D721Med (cell line): ENCODE measurements around the gene MCM10.
"Not testable (repeated sequence)": the region's sequence is repeated elsewhere in the genome, so short reads cannot be mapped to it uniquely, and the experiment has no call there.

Source experiments
- DNase-seq: peaks from one replicate; pipeline ENCODE4 v3.0.0; 2011; ENCODE audit warnings: low spot score; ENCODE audit not compliant: insufficient read length
- FAIRE-seq: peaks from 2 replicates; lab custom pipeline; 2011; peaks lifted over from hg19 to GRCh38; lab: Jason Lieb, UNC
- CTCF ChIP-seq: IDR thresholded peaks from 2 replicates; pipeline ENCODE4 v1.5.1; 2012; ENCODE audit warnings: mild to moderate bottlenecking, control low read depth; ENCODE audit not compliant: insufficient read depth; ENCODE audit errors: missing control alignments

MCM10 gene

GRCh38 chr10:13225601-13226000, 64.2 kb downstream of the MCM10 start:
- DNase-seq (no peak), FAIRE-seq (no peak)
- no peak for TF ChIP-seq CTCF

- DNase-seq (no peak), FAIRE-seq (no peak)
- no peak for TF ChIP-seq CTCF
Measured at GRCh38 chr10:13227031-13227430, 65.7 kb downstream of the MCM10 start.

DNA sequence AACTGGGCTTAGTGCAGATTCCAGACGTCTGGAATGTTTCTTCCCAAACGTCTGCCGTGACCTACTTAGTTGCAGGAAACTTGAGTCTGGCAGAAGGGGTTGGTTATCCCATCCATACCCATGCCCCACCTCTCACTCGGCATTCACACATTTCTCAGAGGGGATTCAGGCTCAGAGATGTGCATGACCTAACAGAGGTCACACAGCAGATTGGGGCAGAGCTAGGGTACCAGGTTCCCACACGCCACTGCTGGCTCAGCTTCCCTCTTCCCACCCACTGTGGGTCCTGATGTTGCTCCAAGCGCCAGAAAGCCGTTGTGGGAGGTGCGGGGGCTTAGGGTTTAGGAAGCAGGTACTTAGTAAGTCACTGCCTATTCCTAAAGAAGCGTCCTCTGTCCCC, 69.8 kb downstream of the MCM10 start:
- DNase-seq (no peak), FAIRE-seq (no peak)
- TF ChIP-seq CTCF: no peak

GRCh38 chr10:13231808-13232207, 70.5 kb downstream of the MCM10 start:
- no peak for FAIRE-seq
- DNase-seq: no peak
- TF ChIP-seq CTCF: no peak

- no peak for TF ChIP-seq CTCF
- DNase-seq: no peak
- FAIRE-seq: no peak
Measured at GRCh38 chr10:13233358-13233757, 72.0 kb downstream of the MCM10 start.

GRCh38 chr10:13234172-13234571, 72.8 kb downstream of the MCM10 start, which contains the start of gene UCMA:
Gene UCMA, minus strand, starts transcription at chr10:13234374. Its CDS starts 116 bp downstream, at chr10:13234258.
- FAIRE-seq (no peak), DNase-seq (no peak)
- no peak for TF ChIP-seq CTCF

GRCh38 chr10:13234736-13235135, 73.4 kb downstream of the MCM10 start:
- DNase-seq, FAIRE-seq: not testable (repeated sequence)

GRCh38 chr10:13236638-13237037, 75.3 kb downstream of the MCM10 start:
- DNase-seq: no peak
- no peak for TF ChIP-seq CTCF
- no peak for FAIRE-seq
